ENCODE results near the gene RASSF7. TPM values are rescaled to one million over a fixed set of nuclear protein-coding genes. Genes with fewer than 3 reads are reported as not detected.

RASSF7 gene
- total and polyA plus RNA-seq, 2 of the 8 experiments (the other 6 are each of a cell fraction or from before 2014, with no cell fraction given), result 22.3 to 43.9 TPM

GRCh38 chr11:606245-606644, 45.5 kb downstream of the RASSF7 start (continued):
- TF ChIP-seq CHD7 (IDR thresholded peaks at IDR 0.05; ENCODE audit: insufficient replicate concordance, low read length), result no peak
